ENCODE measurements around the gene GORASP1. TPM values are rescaled to one million over a fixed set of nuclear protein-coding genes. Genes with fewer than 3 reads are reported as not detected.

The GORASP1 gene
- total RNA-seq, 1 donor from 2014 or later = 45.6 TPM

DNA sequence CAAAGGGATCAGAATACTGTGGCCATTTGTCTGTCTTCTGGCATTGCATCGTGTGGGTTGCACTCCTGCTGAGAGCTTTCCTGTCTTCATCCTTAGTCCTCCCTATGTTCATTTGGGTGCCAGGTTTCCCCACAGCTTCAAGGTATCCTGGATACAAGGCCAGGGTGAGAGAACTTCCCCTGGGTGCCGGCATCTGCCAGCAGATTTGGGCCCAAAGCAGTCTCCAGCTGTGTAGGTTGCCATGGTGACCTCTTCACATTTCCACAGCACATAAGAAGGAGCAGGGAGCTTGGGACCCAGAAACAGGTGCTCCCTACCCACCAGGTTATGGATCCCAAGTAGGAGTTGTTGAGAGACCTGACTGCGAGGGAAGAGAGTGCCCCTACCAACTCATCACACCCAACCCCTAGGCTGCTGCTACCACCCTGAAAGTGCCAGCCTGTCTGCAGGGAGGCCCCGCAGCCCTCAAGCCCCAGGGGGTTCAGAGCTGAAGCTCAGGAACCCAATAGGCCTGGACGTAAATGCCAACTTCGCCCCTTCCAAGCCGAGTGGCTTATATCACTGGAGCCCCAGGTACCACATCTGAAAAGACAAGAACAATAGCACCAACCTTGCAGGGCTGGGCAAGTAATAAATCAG lies 20.0 kb upstream of the GORASP1 start:
- Histone ChIP-seq H3K4me3 (ENCODE audit: insufficient read depth, low read depth, low read length) (no peak overlapping the region), H4K20me1 (ENCODE audit: insufficient read depth, low read length) (no peaks in the 10 kb centered on the region), H3K4me1 (ENCODE audit: insufficient read depth, low read length) (peaks cover 6% of the 10 kb centered on the region), H3K4me2 (ENCODE audit: low read length) (no peak overlapping the region), H3K9me3 (ENCODE audit: insufficient read depth, low read depth, low read length) (no peaks in the 10 kb centered on the region), H3K9ac (ENCODE audit: low read length) (no peak overlapping the region), H3K27me3 (ENCODE audit: insufficient read depth, low read length) (no peaks in the 10 kb centered on the region), H3K36me3 (ENCODE audit: insufficient read depth, low read length) (no peaks in the 10 kb centered on the region), H2AFZ (ENCODE audit: low read depth, low read length) (no peak overlapping the region), H3K79me2 (ENCODE audit: insufficient read depth, low read length) (no peaks in the 10 kb centered on the region), H3K27ac (ENCODE audit: low read depth, low read length) (no peak overlapping the region)
- TF ChIP-seq, protein P1, sequence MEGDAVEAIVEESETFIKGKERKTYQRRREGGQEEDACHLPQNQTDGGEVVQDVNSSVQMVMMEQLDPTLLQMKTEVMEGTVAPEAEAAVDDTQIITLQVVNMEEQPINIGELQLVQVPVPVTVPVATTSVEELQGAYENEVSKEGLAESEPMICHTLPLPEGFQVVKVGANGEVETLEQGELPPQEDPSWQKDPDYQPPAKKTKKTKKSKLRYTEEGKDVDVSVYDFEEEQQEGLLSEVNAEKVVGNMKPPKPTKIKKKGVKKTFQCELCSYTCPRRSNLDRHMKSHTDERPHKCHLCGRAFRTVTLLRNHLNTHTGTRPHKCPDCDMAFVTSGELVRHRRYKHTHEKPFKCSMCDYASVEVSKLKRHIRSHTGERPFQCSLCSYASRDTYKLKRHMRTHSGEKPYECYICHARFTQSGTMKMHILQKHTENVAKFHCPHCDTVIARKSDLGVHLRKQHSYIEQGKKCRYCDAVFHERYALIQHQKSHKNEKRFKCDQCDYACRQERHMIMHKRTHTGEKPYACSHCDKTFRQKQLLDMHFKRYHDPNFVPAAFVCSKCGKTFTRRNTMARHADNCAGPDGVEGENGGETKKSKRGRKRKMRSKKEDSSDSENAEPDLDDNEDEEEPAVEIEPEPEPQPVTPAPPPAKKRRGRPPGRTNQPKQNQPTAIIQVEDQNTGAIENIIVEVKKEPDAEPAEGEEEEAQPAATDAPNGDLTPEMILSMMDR (IDR thresholded peaks at IDR 0.05; ENCODE audit: insufficient read depth, low read depth, low read length) = no peak
- no peak for TF ChIP-seq EZH2 (IDR thresholded peaks at IDR 0.05; ENCODE audit: insufficient read depth, low read length)
- Mint-ChIP-seq H3K4me3 (ENCODE audit: unreplicated experiment) (no peak overlapping the region), H3K27ac (ENCODE audit: unreplicated experiment) (no peak overlapping the region), H3K4me1 (ENCODE audit: low read depth, unreplicated experiment) (peaks cover 5% of the 10 kb centered on the region), H3K9me3 (ENCODE audit: unreplicated experiment) (no peaks in the 10 kb centered on the region), H3K27me3 (ENCODE audit: low read depth, unreplicated experiment) (peaks cover 10% of the 10 kb centered on the region), H3K36me3 (ENCODE audit: low read depth, unreplicated experiment) (peaks cover 6% of the 10 kb centered on the region)
- FAIRE-seq = no peak
- no peak for DNase-seq (ENCODE audit: low read depth)

DNA sequence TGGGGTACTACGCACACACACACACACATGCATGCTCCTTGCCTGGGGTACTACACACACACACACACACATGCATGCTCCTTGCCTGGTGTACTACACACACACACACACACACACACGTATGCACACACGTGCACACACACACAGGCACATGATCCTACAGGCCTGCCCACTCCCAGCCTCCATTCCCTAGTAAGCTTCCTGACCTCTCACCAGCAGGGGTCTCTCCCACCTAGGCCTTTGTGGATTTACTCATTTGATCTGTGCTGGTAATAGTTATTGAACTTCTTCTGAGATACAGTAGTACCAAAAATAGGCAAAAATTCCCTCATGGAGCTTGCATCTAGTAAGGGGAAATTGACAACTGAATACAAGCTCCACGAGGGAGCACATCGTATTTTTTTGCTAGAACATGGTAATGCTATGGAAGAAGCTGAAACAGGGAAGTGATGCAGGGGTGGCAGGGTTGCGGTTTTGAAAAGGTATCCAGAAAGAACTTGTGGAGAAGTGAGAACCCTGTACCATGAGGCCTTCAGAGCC lies 19.2 kb upstream of the GORASP1 start:
- H3K4me3 Mint-ChIP-seq (ENCODE audit: unreplicated experiment) = no peak overlapping the region
- Histone ChIP-seq H3K9me3 (ENCODE audit: insufficient read depth, low read depth, low read length) (no peaks in the 10 kb centered on the region), H3K27me3 (ENCODE audit: insufficient read depth, low read length) (no peaks in the 10 kb centered on the region), H3K79me2 (ENCODE audit: insufficient read depth, low read length) (no peaks in the 10 kb centered on the region), H4K20me1 (ENCODE audit: insufficient read depth, low read length) (no peaks in the 10 kb centered on the region), H3K36me3 (ENCODE audit: insufficient read depth, low read length) (no peaks in the 10 kb centered on the region), H3K27ac (ENCODE audit: low read depth, low read length) (no peak overlapping the region), H3K4me2 (ENCODE audit: low read length) (peak overlapping the region; percentile 3), H3K9ac (ENCODE audit: low read length) (no peak overlapping the region), H3K4me3 (ENCODE audit: insufficient read depth, low read depth, low read length) (no peak overlapping the region), H2AFZ (ENCODE audit: low read depth, low read length) (no peak overlapping the region), H3K4me1 (ENCODE audit: insufficient read depth, low read length) (peaks cover 6% of the 10 kb centered on the region)
- DNase-seq (ENCODE audit: low read depth) (no peak), FAIRE-seq (no peak)
- no peak overlapping the region for H3K27ac Mint-ChIP-seq (ENCODE audit: unreplicated experiment)
- TF ChIP-seq, protein P1 (IDR thresholded peaks at IDR 0.05; ENCODE audit: insufficient read depth, low read depth, low read length) = peak; percentile 48
- TF ChIP-seq EZH2 (IDR thresholded peaks at IDR 0.05; ENCODE audit: insufficient read depth, low read length) = no peak
- no peaks in the 10 kb centered on the region for H3K9me3 Mint-ChIP-seq (ENCODE audit: unreplicated experiment)
- peaks cover 7% of the 10 kb centered on the region for H3K27me3 Mint-ChIP-seq (ENCODE audit: low read depth, unreplicated experiment)
- H3K4me1 Mint-ChIP-seq (ENCODE audit: low read depth, unreplicated experiment) = peaks cover 5% of the 10 kb centered on the region
- H3K36me3 Mint-ChIP-seq (ENCODE audit: low read depth, unreplicated experiment) = peaks cover 7% of the 10 kb centered on the region

Data from astrocyte (in vitro differentiated cells and primary cell).